Astrocyte (in vitro differentiated cells and primary cell): ENCODE measurements around the gene ZNF407. TPM values are rescaled to one million over a fixed set of nuclear protein-coding genes. Genes with fewer than 3 reads are reported as not detected.

Source experiments
- DNase-seq: peaks from one replicate; pipeline ENCODE4 v3.0.0-alpha.2; 2010; ENCODE audit warnings: low read depth
- FAIRE-seq: peaks from 2 replicates; lab custom pipeline; 2011; peaks lifted over from hg19 to GRCh38; lab: Jason Lieb, UNC
- H2AFZ ChIP-seq: 2 replicates; pipeline ENCODE4 v1.6.0; 2012; ENCODE audit warnings: low read depth, low read length, inconsistent platforms
- H3K27ac ChIP-seq: 2 replicates; pipeline ENCODE4 v1.5.1; 2011; ENCODE audit warnings: low read depth, low read length, inconsistent platforms
- H3K27me3 ChIP-seq: 2 replicates; pipeline ENCODE4 v1.6.0; 2011; ENCODE audit warnings: low read length, inconsistent platforms; ENCODE audit not compliant: insufficient read depth
- H3K36me3 ChIP-seq: 2 replicates; pipeline ENCODE4 v1.5.1; 2011; ENCODE audit warnings: low read length, inconsistent platforms; ENCODE audit not compliant: insufficient read depth
- H3K4me1 ChIP-seq: 2 replicates; pipeline ENCODE4 v1.5.1; 2011; ENCODE audit warnings: low read length, inconsistent platforms; ENCODE audit not compliant: insufficient read depth
- H3K4me2 ChIP-seq: 2 replicates; pipeline ENCODE4 v1.6.0; 2012; ENCODE audit warnings: low read length, inconsistent platforms
- H3K4me3 ChIP-seq: 2 replicates; pipeline ENCODE4 v1.5.1; 2011; ENCODE audit warnings: low read depth, mild to moderate bottlenecking, low read length, inconsistent platforms; ENCODE audit not compliant: insufficient read depth
- H3K79me2 ChIP-seq: 2 replicates; pipeline ENCODE4 v1.6.0; 2012; ENCODE audit warnings: mild to moderate bottlenecking, low read length, inconsistent platforms; ENCODE audit not compliant: insufficient read depth
- H3K9ac ChIP-seq: 2 replicates; pipeline ENCODE4 v1.6.0; 2012; ENCODE audit warnings: mild to moderate bottlenecking, low read length, inconsistent platforms
- H3K9me3 ChIP-seq: 2 replicates; pipeline ENCODE4 v1.5.1; 2012; ENCODE audit warnings: low read depth, mild to moderate bottlenecking, low read length, inconsistent platforms; ENCODE audit not compliant: insufficient read depth
- H4K20me1 ChIP-seq: 2 replicates; pipeline ENCODE4 v1.6.0; 2012; ENCODE audit warnings: low read length, inconsistent platforms; ENCODE audit not compliant: insufficient read depth
- H3K27ac Mint-ChIP-seq: one replicate; pipeline ENCODE4 v1.8.0; 2021; ENCODE audit warnings: mild to moderate bottlenecking, mixed read lengths; ENCODE audit not compliant: unreplicated experiment
- H3K27me3 Mint-ChIP-seq: one replicate; pipeline ENCODE4 v1.8.0; 2021; ENCODE audit warnings: low read depth, mixed read lengths; ENCODE audit not compliant: unreplicated experiment
- H3K36me3 Mint-ChIP-seq: one replicate; pipeline ENCODE4 v1.8.0; 2021; ENCODE audit warnings: low read depth, mixed read lengths; ENCODE audit not compliant: unreplicated experiment
- H3K4me1 Mint-ChIP-seq: one replicate; pipeline ENCODE4 v1.8.0; 2021; ENCODE audit warnings: low read depth, mixed read lengths; ENCODE audit not compliant: unreplicated experiment
- H3K4me3 Mint-ChIP-seq: one replicate; pipeline ENCODE4 v1.8.0; 2021; ENCODE audit warnings: mild to moderate bottlenecking, moderate library complexity, mixed read lengths; ENCODE audit not compliant: unreplicated experiment
- H3K9me3 Mint-ChIP-seq: one replicate; pipeline ENCODE4 v1.8.0; 2021; ENCODE audit warnings: mild to moderate bottlenecking, mixed read lengths; ENCODE audit not compliant: unreplicated experiment
- CTCF ChIP-seq: IDR thresholded peaks from 2 replicates; pipeline ENCODE4 v1.5.1; 2011; ENCODE audit warnings: low read depth, mild to moderate bottlenecking, inconsistent platforms, low read length, moderate library complexity; ENCODE audit not compliant: insufficient read depth
- EZH2 ChIP-seq: IDR thresholded peaks from 2 replicates; pipeline ENCODE4 v1.6.1; 2012; ENCODE audit warnings: mild to moderate bottlenecking, low read length, inconsistent platforms; ENCODE audit not compliant: insufficient read depth
- total RNA-seq: library from RNA; stranded (reverse); gene quantifications from 2 replicates; pipeline ENCODE4 v1.2.1, GENCODE V29; 2021

The ZNF407 gene
- total RNA-seq, 1 donor from 2014 or later = 13.8 TPM

GRCh38 chr18:74832381-74832780 is 234.7 kb downstream of the ZNF407 start:
- Mint-ChIP-seq H3K9me3 (no peaks in the 10 kb centered on the region), H3K4me1 (peaks cover 27% of the 10 kb centered on the region), H3K36me3 (peaks cover 2% of the 10 kb centered on the region), H3K4me3 (no peak overlapping the region), H3K27ac (no peak overlapping the region), H3K27me3 (no peaks in the 10 kb centered on the region)
- H3K9ac ChIP-seq = no peak overlapping the region
- H3K4me2 ChIP-seq = no peak overlapping the region
- H3K4me3 ChIP-seq = no peak overlapping the region
- TF ChIP-seq CTCF (no peak), EZH2 (no peak)
- no peak overlapping the region for H2AFZ ChIP-seq
- H3K9me3 ChIP-seq = no peaks in the 10 kb centered on the region
- no peak for DNase-seq
- H3K36me3 ChIP-seq = no peaks in the 10 kb centered on the region
- peaks cover 7% of the 10 kb centered on the region for H3K4me1 ChIP-seq
- no peak overlapping the region for H3K27ac ChIP-seq
- H3K27me3 ChIP-seq = no peaks in the 10 kb centered on the region
- H4K20me1 ChIP-seq = no peaks in the 10 kb centered on the region
- no peak for FAIRE-seq
- H3K79me2 ChIP-seq = no peaks in the 10 kb centered on the region

- no peak overlapping the region for H3K4me3 Mint-ChIP-seq
- H3K27me3 ChIP-seq = no peaks in the 10 kb centered on the region
- H3K79me2 ChIP-seq = no peaks in the 10 kb centered on the region
- H4K20me1 ChIP-seq = no peaks in the 10 kb centered on the region
- no peak overlapping the region for H3K27ac Mint-ChIP-seq
- H3K9me3 ChIP-seq = no peaks in the 10 kb centered on the region
- no peak overlapping the region for H3K9ac ChIP-seq
- FAIRE-seq (peak; percentile 45), DNase-seq (no peak)
- H3K4me2 ChIP-seq = no peak overlapping the region
- H3K9me3 Mint-ChIP-seq = no peaks in the 10 kb centered on the region
- TF ChIP-seq EZH2 (no peak), CTCF (no peak)
- H3K4me1 Mint-ChIP-seq = peaks cover 27% of the 10 kb centered on the region
- no peaks in the 10 kb centered on the region for H3K27me3 Mint-ChIP-seq
- no peak overlapping the region for H3K27ac ChIP-seq
- no peak overlapping the region for H2AFZ ChIP-seq
- no peaks in the 10 kb centered on the region for H3K36me3 ChIP-seq
- peaks cover 2% of the 10 kb centered on the region for H3K36me3 Mint-ChIP-seq
- peaks cover 7% of the 10 kb centered on the region for H3K4me1 ChIP-seq
- no peak overlapping the region for H3K4me3 ChIP-seq
Observed at GRCh38 chr18:74832999-74833398, 235.3 kb downstream of the ZNF407 start.

GRCh38 chr18:74834424-74835309 is 237.0 kb downstream of the ZNF407 start:
- H3K36me3 Mint-ChIP-seq = peaks cover 2% of the 10 kb centered on the region
- no peak overlapping the region for H3K27ac Mint-ChIP-seq
- no peak overlapping the region for H3K27ac ChIP-seq

More at GRCh38 chr18:74834424-74835309, 237.0 kb downstream of the ZNF407 start:
- peak overlapping the region; percentile 66 for H3K4me3 Mint-ChIP-seq
- Histone ChIP-seq H3K27me3 (no peaks in the 10 kb centered on the region), H3K79me2 (no peaks in the 10 kb centered on the region), H3K36me3 (no peaks in the 10 kb centered on the region), H3K4me2 (no peak overlapping the region), H4K20me1 (no peaks in the 10 kb centered on the region), H3K4me1 (peaks cover 7% of the 10 kb centered on the region), H3K9ac (no peak overlapping the region), H3K4me3 (no peak overlapping the region), H3K9me3 (no peaks in the 10 kb centered on the region), H2AFZ (no peak overlapping the region)
- peaks cover 27% of the 10 kb centered on the region for H3K4me1 Mint-ChIP-seq
- TF ChIP-seq EZH2 = no peak
- TF ChIP-seq CTCF = no peak
- no peaks in the 10 kb centered on the region for H3K27me3 Mint-ChIP-seq
- FAIRE-seq (no peak), DNase-seq (no peak)
- no peaks in the 10 kb centered on the region for H3K9me3 Mint-ChIP-seq
